HG03432 (cell line): ENCODE measurements around the gene MEIS2.
A peak's percentile ranks its signal among the peaks of the same experiment; 100 is the strongest.

Experiments used
- ATAC-seq: cut with Tn5 transposase; IDR thresholded peaks from one replicate; pipeline ENCODE4 v1.9.1; 2021; ENCODE audit warnings: mild to moderate bottlenecking, moderate library complexity; ENCODE audit not compliant: unreplicated experiment

The MEIS2 gene

GRCh38 chr15:36904715-36905114 lies 195.6 kb downstream of the MEIS2 start:
- no peak for ATAC-seq

GRCh38 chr15:36903922-36904556 lies 196.3 kb downstream of the MEIS2 start:
- ATAC-seq: no peak

GRCh38 chr15:36903195-36903594 lies 197.2 kb downstream of the MEIS2 start:
- no peak for ATAC-seq

GRCh38 chr15:36901012-36901411 lies 199.3 kb downstream of the MEIS2 start:
- ATAC-seq: no peak

DNA sequence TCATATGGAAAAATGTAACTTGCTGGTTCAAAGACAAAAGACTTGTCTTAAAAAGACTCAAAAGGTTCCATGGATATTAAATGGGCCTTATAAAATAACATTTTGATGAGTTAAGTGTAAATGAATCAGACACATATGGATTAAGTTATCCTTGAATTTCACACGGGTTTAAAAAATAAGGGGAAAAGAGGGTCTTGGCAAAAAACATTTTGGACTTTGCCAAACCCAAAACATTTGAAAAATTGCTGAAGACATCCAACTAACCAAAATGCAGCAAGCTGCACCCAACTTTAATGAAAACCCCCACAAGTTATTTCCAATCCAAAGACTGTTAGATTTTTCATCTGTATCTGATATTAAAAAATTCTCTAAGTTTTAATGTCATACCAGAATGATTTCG lies 200.7 kb downstream of the MEIS2 start:
- ATAC-seq: no peak

GRCh38 chr15:36898536-36899126 lies 201.7 kb downstream of the MEIS2 start:
- no peak for ATAC-seq

DNA sequence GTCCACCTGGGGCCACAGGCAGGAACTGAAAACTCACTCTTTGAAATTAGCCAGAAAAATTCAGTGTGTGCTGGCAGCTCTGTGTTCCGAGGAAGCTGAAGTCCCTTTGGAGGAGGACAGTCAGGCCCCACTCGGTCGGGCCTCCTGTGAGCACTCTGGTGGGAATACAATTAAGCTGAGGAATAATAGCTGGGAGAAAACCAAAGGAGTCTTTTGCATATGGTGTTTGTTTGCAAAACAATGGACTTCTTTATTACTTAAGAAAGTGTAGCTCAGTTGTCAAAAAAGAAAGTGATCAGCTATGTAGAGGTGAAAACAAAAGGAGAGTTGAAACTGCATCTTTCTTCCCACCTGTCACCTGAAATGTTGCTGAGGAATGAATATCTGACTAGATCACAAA lies 202.5 kb downstream of the MEIS2 start:
- no peak for ATAC-seq

- ATAC-seq: no peak
These were observed 203.4 kb downstream of the MEIS2 start for GRCh38 chr15:36896949-36897348.

DNA sequence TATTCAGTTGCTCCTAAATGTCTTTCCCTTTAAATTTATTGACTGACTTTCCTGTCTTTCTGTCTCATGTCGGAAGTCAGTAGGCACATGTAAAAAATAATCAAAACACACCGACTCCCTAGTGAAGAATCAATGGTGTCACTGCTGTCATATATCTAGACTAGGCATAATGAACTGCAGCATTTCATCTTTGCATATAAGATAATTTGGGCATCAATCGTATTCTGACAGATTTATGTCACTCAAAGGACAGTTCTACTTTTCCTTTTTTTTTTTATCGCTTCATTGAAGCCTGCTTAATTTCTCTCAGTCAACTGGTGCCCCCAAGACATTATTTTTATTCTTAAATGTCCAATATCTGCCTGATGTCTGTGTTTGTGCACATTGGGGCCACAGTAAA lies 206.3 kb downstream of the MEIS2 start:
- no peak for ATAC-seq

DNA sequence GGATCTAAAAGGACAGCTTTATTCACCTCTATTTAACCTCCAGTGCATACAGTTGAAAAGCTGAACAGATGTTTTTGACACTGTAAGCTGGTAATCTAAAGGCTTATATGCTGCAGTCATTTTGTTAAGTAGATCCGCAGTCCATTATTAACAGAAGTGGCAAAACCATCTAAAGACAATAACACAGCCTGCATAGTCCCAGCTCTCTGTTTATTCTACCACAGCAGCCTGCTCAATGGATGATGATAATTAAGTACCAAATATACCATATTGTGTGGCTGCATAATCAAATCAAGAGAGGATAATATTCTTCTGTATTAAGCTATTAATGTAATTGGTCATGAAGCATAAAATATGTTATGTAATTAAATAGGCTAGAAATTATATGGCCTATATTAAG lies 207.1 kb downstream of the MEIS2 start:
- no peak for ATAC-seq

GRCh38 chr15:36888011-36888992 lies 212.0 kb downstream of the MEIS2 start:
- no peak for ATAC-seq

GRCh38 chr15:36887214-36887961 lies 213.0 kb downstream of the MEIS2 start:
- ATAC-seq: no peak

DNA sequence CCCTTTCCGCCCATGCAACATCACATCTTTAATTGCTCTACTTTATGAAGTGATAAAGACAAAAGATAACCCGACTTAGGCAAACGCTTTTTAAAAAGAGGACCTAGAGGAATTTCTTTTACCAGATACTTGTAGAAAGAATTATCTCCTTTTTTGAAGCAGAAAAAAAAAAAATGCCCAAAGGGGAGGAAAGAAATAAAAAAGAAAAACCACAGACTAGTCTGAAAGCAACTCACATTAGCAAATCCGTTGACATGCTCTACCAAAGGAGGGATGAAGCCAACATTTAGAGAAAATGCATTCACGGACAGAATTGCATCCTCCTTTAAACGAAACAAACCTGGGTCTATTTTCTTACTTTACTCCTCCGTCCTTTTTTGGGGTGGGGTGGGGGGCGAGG lies 213.6 kb downstream of the MEIS2 start:
- no peak for ATAC-seq

GRCh38 chr15:36886191-36886590 lies 214.2 kb downstream of the MEIS2 start:
- ATAC-seq: no peak

DNA sequence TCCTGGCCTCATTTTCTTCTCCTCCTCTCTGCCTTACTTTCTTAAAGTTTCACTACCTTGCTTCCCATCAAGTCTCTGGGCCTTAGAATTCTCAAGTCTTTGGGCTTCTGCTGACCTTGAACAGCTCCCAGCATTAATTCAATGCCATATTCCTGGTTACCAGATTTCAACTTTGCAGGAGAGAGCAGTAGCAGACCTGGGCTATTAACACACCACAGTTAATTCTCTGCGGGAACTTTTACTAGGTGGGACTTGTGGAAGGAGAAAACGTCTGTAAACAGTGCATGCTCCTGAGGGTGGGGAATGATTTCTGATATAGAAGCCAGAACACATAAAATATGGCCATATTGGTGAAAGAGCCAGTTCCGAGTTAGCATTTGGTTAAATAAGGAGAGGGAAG lies 214.6 kb downstream of the MEIS2 start:
- no peak for ATAC-seq

DNA sequence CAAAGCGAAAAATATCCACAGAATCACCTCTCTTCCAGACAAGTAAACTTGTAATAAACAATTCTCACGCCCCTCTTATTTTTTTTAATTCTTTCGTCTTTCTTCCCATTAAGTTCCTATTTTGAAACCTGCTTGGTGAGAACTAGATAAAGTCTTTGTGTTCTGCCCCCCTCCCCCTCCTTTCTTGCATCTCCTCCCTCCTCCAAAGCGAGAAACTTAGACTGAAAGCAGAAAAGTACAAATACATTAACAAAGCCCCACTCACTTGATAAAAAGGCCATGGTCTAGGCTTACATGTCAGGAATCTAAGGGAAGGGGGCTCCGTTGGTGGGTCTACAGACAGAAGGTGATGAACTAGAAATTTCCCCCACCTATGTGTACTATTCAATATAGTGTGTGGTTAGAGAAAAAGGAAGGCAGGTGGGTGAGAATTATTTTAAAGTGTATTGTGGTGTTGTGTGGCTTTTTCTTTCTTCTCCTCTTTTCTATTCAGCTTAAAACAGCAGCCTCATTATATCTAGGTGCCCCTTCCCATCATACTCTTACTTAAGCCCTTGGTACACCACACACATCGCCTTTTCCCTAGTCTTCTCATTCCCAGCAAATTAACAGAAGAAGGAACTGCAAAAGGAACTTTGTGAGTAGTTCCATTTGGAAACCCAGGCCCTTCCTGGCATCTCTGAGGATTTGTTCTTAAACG lies 215.3 kb downstream of the MEIS2 start:
- ATAC-seq: no peak

GRCh38 chr15:36884518-36884875 lies 215.9 kb downstream of the MEIS2 start:
- ATAC-seq: no peak

GRCh38 chr15:36883713-36884517 lies 216.4 kb downstream of the MEIS2 start:
- ATAC-seq: peak; percentile 81

GRCh38 chr15:36882487-36883131 lies 217.7 kb downstream of the MEIS2 start:
- no peak for ATAC-seq
